Common myeloid progenitor, CD34-positive (primary cell): ENCODE results near the gene AQR.
"Not testable (repeated sequence)": the region's sequence is repeated elsewhere in the genome, so short reads cannot be mapped to it uniquely, and the experiment has no call there.

Experiments used
- CTCF ChIA-PET: fragments of 350-600 bp; sonication (Branson Sonifier 250); formaldehyde crosslinking; loops from one replicate; lab custom pipeline; 2021; ENCODE audit warnings: antibody characterized with exemption; lab: Charles Lee
- POLR2A ChIA-PET: fragments of 350-600 bp; sonication (Branson Sonifier 250); formaldehyde crosslinking; loops from one replicate; lab custom pipeline; 2021; ENCODE audit warnings: antibody characterized with exemption; lab: Charles Lee
- DNase-seq, 3 donors: peaks; one replicate each; pipeline versions ENCODE4 v3.0.0 to v3.0.0-alpha.2; 2013
- H3K27ac ChIP-seq, 2 experiments: 1 replicate in 1 of 2; 2 replicates in 1 of 2; pipeline ENCODE4 v1.7.0; 2013; ENCODE audit warnings: inconsistent platforms in 2 of 2, low read length in 2 of 2, mild to moderate bottlenecking in 2 of 2, low read depth in 1 of 2, moderate library complexity in 1 of 2; ENCODE audit not compliant: severe bottlenecking in 2 of 2, insufficient read depth in 1 of 2, poor library complexity in 1 of 2
- H3K27me3 ChIP-seq, 5 experiments: replicated peaks in 2 of 5; 1 replicate in 3 of 5; 2 replicates in 2 of 5; pipeline versions ENCODE4 v1.6.1 to v1.7.0; 2013; ENCODE audit warnings: low read length in 4 of 5, mild to moderate bottlenecking in 2 of 5, moderate library complexity in 2 of 5, inconsistent platforms in 1 of 5; ENCODE audit not compliant: insufficient read depth in 5 of 5, control insufficient read depth in 4 of 5
- H3K36me3 ChIP-seq, 4 experiments: 1 replicate in 2 of 4; 2 replicates in 2 of 4; pipeline versions ENCODE4 v1.6.1 to v1.7.0; 2013; ENCODE audit warnings: low read length in 3 of 4, control low read depth in 1 of 4, mild to moderate bottlenecking in 1 of 4; ENCODE audit not compliant: control insufficient read depth in 4 of 4, insufficient read depth in 4 of 4
- H3K4me1 ChIP-seq, 4 experiments: 1 replicate in 3 of 4; 2 replicates in 1 of 4; pipeline versions ENCODE4 v1.6.1 to v1.7.1; 2013; ENCODE audit warnings: low read length in 3 of 4, mild to moderate bottlenecking in 3 of 4, control low read depth in 1 of 4, inconsistent platforms in 1 of 4, moderate library complexity in 1 of 4; ENCODE audit not compliant: control insufficient read depth in 4 of 4, insufficient read depth in 4 of 4; ENCODE audit errors: control extremely low read depth in 1 of 4
- H3K4me3 ChIP-seq, 7 experiments: 1 replicate in 4 of 7; 2 replicates in 3 of 7; pipeline versions ENCODE4 v1.5.1 to v1.7.0; 2013; ENCODE audit warnings: mild to moderate bottlenecking in 7 of 7, low read length in 6 of 7, moderate library complexity in 6 of 7, inconsistent platforms in 2 of 7, low read depth in 2 of 7, control low read depth in 1 of 7; ENCODE audit not compliant: insufficient read depth in 4 of 7, control insufficient read depth in 1 of 7; ENCODE audit errors: extremely low read depth in 1 of 7
- H3K9me3 ChIP-seq, 5 experiments: 1 replicate in 4 of 5; 2 replicates in 1 of 5; pipeline versions ENCODE4 v1.6.1 to v1.7.1; 2013; ENCODE audit warnings: low read length in 4 of 5, mild to moderate bottlenecking in 2 of 5, inconsistent platforms in 1 of 5, low read depth in 1 of 5, moderate library complexity in 1 of 5; ENCODE audit not compliant: control insufficient read depth in 4 of 5, insufficient read depth in 2 of 5; ENCODE audit errors: control extremely low read depth in 1 of 5
- WGBS: methylation state at CpG from one replicate; pipeline ENCODE4 v1.1.5; 2013; ENCODE audit not compliant: insufficient coverage; 5-methylcytosine and 5-hydroxymethylcytosine counted together

The AQR gene

GRCh38 chr15:34813446-34814190, 155.9 kb downstream of the AQR start:
- H3K9me3 ChIP-seq = no peaks in the 10 kb centered on the region
- POLR2A ChIA-PET = no interaction called here
- CTCF ChIA-PET = no interaction called here
- no peaks in the 10 kb centered on the region for H3K36me3 ChIP-seq
- 81% methylated on average over 3 of the region's 3 CpGs for WGBS
- peaks cover 0 to 2% (median 0%) of the 10 kb centered on the region in 5 experiments for H3K27me3 ChIP-seq
- no peaks in the 10 kb centered on the region for H3K4me1 ChIP-seq
- no peak overlapping the region for H3K27ac ChIP-seq
- H3K4me3 ChIP-seq = no peak overlapping the region
- no peak for DNase-seq

- H3K4me3 ChIP-seq, POLR2A ChIA-PET, H3K27me3 ChIP-seq, DNase-seq, H3K4me1 ChIP-seq, H3K27ac ChIP-seq, H3K36me3 ChIP-seq, CTCF ChIA-PET, H3K9me3 ChIP-seq: not testable (repeated sequence)
- 83% methylated on average over 7 of the region's 9 CpGs for WGBS
These were observed 156.6 kb downstream of the AQR start for GRCh38 chr15:34812868-34813365.

- POLR2A ChIA-PET = no interaction called here
- Histone ChIP-seq H3K4me3 (no peak overlapping the region), H3K4me1 (no peaks in the 10 kb centered on the region), H3K27ac (no peak overlapping the region), H3K9me3 (no peaks in the 10 kb centered on the region), H3K36me3 (no peaks in the 10 kb centered on the region), H3K27me3 (no peaks in the 10 kb centered on the region)
- no peak for DNase-seq
- no CpG with 5 or more reads among the region's 1 CpG for WGBS
- CTCF ChIA-PET = no interaction called here
These were observed 157.2 kb downstream of the AQR start for GRCh38 chr15:34812369-34812768.

- H3K4me3 ChIP-seq = no peak overlapping the region
- ChIA-PET CTCF (no interaction called here), POLR2A (no interaction called here)
- no peak overlapping the region for H3K27ac ChIP-seq
- 100% methylated on average over 2 of the region's 5 CpGs for WGBS
- peaks cover 0 to 2% (median 0%) of the 10 kb centered on the region in 5 experiments for H3K27me3 ChIP-seq
- H3K9me3 ChIP-seq = peaks cover 0 to 5% (median 0%) of the 10 kb centered on the region in 5 experiments
- H3K4me1 ChIP-seq = no peaks in the 10 kb centered on the region
- no peak for DNase-seq
- H3K36me3 ChIP-seq = no peaks in the 10 kb centered on the region
These were observed 159.0 kb downstream of the AQR start for GRCh38 chr15:34810443-34811129.

GRCh38 chr15:34809186-34809585, 160.4 kb downstream of the AQR start:
- peaks cover 0 to 2% (median 0%) of the 10 kb centered on the region in 5 experiments for H3K27me3 ChIP-seq
- POLR2A ChIA-PET = no interaction called here
- H3K4me3 ChIP-seq = no peak overlapping the region
- H3K4me1 ChIP-seq = no peaks in the 10 kb centered on the region
- 75% methylated on average over 1 of the region's 3 CpGs for WGBS
- H3K36me3 ChIP-seq = no peaks in the 10 kb centered on the region
- peaks cover 0 to 5% (median 0%) of the 10 kb centered on the region in 5 experiments for H3K9me3 ChIP-seq
- no peak for DNase-seq
- no peak overlapping the region for H3K27ac ChIP-seq
- CTCF ChIA-PET = no interaction called here

GRCh38 chr15:34808016-34808415, 161.5 kb downstream of the AQR start:
- POLR2A ChIA-PET = no interaction called here
- Histone ChIP-seq H3K27ac (no peak overlapping the region), H3K36me3 (no peaks in the 10 kb centered on the region), H3K4me1 (no peaks in the 10 kb centered on the region), H3K4me3 (no peak overlapping the region), H3K27me3 (peaks cover 0 to 2% (median 0%) of the 10 kb centered on the region in 5 experiments), H3K9me3 (peaks cover 0 to 5% (median 0%) of the 10 kb centered on the region in 5 experiments)
- CTCF ChIA-PET = no interaction called here
- WGBS = 100% methylated on average over 1 of the region's 3 CpGs
- DNase-seq = no peak

GRCh38 chr15:34807241-34807640, 162.3 kb downstream of the AQR start:
- H3K4me1 ChIP-seq, H3K4me3 ChIP-seq, DNase-seq, POLR2A ChIA-PET, CTCF ChIA-PET, H3K9me3 ChIP-seq, H3K36me3 ChIP-seq, H3K27ac ChIP-seq, H3K27me3 ChIP-seq: not testable (repeated sequence)
- 58% methylated on average over 5 of the region's 8 CpGs for WGBS
